MCF 10A (cell line): Measurements from ENCODE around the gene DIP2C. TPM values are rescaled to one million over a fixed set of nuclear protein-coding genes. Genes with fewer than 3 reads are reported as not detected.
"Not testable (repeated sequence)": the region's sequence is repeated elsewhere in the genome, so short reads cannot be mapped to it uniquely, and the experiment has no call there.

ENCODE experiments used
- BruUV-seq: library from RNA; stranded (reverse); fragments of 400-500 nt; replicated peaks from 2 replicates; lab custom pipeline; 2021; lab: Mats Ljungman, UMichigan
- CTCF ChIA-PET: fragments of 300-600 bp; sonication (Branson Sonifier 250); formaldehyde crosslinking; extraction: SDS; loops from one replicate; lab custom pipeline; 2021; ENCODE audit warnings: antibody characterized with exemption, inconsistent platforms; lab: Yijun Ruan, JAX
- POLR2A ChIA-PET: fragments of 300-600, 350-650 bp; sonication (Branson Sonifier 250); formaldehyde crosslinking; extraction: SDS; loops from one replicate; lab custom pipeline; 2020; ENCODE audit warnings: antibody characterized with exemption, inconsistent platforms; lab: Yijun Ruan, JAX
- DNase-seq: peaks from one replicate; pipeline ENCODE4 v3.0.0-alpha.2; 2018; ENCODE audit not compliant: unreplicated experiment
- H3K27ac Mint-ChIP-seq: one replicate; pipeline ENCODE4 v1.8.0; 2022; ENCODE audit warnings: mild to moderate bottlenecking, low read depth, mixed read lengths; ENCODE audit not compliant: unreplicated experiment
- H3K27me3 Mint-ChIP-seq: one replicate; pipeline ENCODE4 v1.8.0; 2022; ENCODE audit warnings: mixed read lengths; ENCODE audit not compliant: insufficient read depth, unreplicated experiment
- H3K36me3 Mint-ChIP-seq: one replicate; pipeline ENCODE4 v1.8.0; 2022; ENCODE audit warnings: mild to moderate bottlenecking, moderate library complexity, mixed read lengths; ENCODE audit not compliant: insufficient read depth, unreplicated experiment
- H3K4me1 Mint-ChIP-seq: one replicate; pipeline ENCODE4 v1.8.0; 2022; ENCODE audit warnings: mixed read lengths; ENCODE audit not compliant: insufficient read depth, unreplicated experiment
- H3K4me3 Mint-ChIP-seq: one replicate; pipeline ENCODE4 v1.8.0; 2022; ENCODE audit warnings: mild to moderate bottlenecking, moderate library complexity, mixed read lengths; ENCODE audit not compliant: unreplicated experiment
- H3K9me3 Mint-ChIP-seq: one replicate; pipeline ENCODE4 v1.8.0; 2022; ENCODE audit warnings: mixed read lengths; ENCODE audit not compliant: unreplicated experiment
- CTCF ChIP-seq: fragments of 200-600 bp; IDR thresholded peaks from one replicate; pipeline ENCODE4 v1.8.0; 2022; ENCODE audit warnings: antibody characterized with exemption, mild to moderate bottlenecking; ENCODE audit not compliant: unreplicated experiment
- intact Hi-C: fragments of 100-400 bp; cut with micrococcal nuclease; formaldehyde crosslinking; loops from 2 replicates; pipeline ENCODE4 v1.14.1; 2022
- total RNA-seq: library from RNA; stranded (reverse); gene quantifications from 2 replicates; pipeline ENCODE4 v1.2.3, GENCODE V29; 2022

Gene DIP2C
- total RNA-seq, 1 experiment from 2014 or later: 0.37 TPM

GRCh38 chr10:655184-655583, 34.3 kb downstream of the DIP2C start:
- intact Hi-C loops: no loop called here
- Mint-ChIP-seq H3K4me3 (no peak overlapping the region), H3K27me3 (no peaks in the 10 kb centered on the region), H3K36me3 (no peaks in the 10 kb centered on the region), H3K9me3 (no peaks in the 10 kb centered on the region), H3K27ac (no peak overlapping the region), H3K4me1 (no peaks in the 10 kb centered on the region)
- no peak for TF ChIP-seq CTCF
- no TSS peak for BruUV-seq
- no peak for DNase-seq
- POLR2A ChIA-PET: no interaction called here
- CTCF ChIA-PET: no interaction called here

GRCh38 chr10:654647-654996, 34.8 kb downstream of the DIP2C start:
- no TSS peak for BruUV-seq
- Mint-ChIP-seq H3K9me3 (no peaks in the 10 kb centered on the region), H3K4me1 (no peaks in the 10 kb centered on the region), H3K4me3 (no peak overlapping the region), H3K27ac (no peak overlapping the region), H3K36me3 (no peaks in the 10 kb centered on the region), H3K27me3 (no peaks in the 10 kb centered on the region)
- ChIA-PET CTCF (no interaction called here), POLR2A (no interaction called here)
- intact Hi-C loops: no loop called here
- TF ChIP-seq CTCF: no peak
- no peak for DNase-seq

DNA sequence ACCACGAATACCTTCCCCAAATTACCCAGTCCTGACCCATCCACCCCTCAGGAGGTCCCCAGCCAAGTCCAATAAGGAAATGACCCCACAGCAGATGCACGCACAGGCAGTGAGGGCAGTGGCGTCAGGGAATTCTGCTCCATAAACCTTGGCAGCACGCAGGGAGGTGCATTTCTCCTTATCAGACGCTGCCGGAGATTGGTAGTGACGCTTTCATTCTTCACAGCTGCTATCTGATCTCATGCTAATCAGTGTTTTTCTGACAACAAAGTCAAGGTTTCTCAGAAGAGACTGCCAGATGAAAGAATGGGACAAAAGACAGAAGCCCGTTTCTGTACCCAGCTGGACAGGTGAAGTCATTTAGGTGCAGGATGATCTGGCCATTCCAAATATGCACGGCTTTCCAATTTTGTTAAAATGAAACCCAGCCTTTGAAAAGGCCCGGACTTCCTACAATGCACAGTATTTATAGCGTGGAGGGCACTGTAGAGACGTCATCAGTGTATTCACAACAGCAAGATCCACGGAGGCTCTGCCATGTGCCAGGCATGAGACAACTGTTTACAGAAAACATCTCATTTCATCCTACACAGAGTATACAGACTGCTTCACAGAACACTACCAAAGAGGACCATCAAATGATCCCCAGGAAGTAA, 35.3 kb downstream of the DIP2C start:
- no TSS peak for BruUV-seq
- POLR2A ChIA-PET: no interaction called here
- Mint-ChIP-seq H3K4me1 (no peaks in the 10 kb centered on the region), H3K9me3 (no peaks in the 10 kb centered on the region), H3K27ac (no peak overlapping the region), H3K4me3 (no peak overlapping the region), H3K27me3 (no peaks in the 10 kb centered on the region), H3K36me3 (no peaks in the 10 kb centered on the region)
- no peak for TF ChIP-seq CTCF
- CTCF ChIA-PET: interaction anchor here (0.6 kb wide), 1 partner anchor 34 kb away, joined by 4 read pairs; no protein-coding TSS in a partner anchor
- intact Hi-C loops: no loop called here
- DNase-seq: no peak

- POLR2A ChIA-PET, H3K4me3 Mint-ChIP-seq, BruUV-seq, H3K27ac Mint-ChIP-seq, H3K36me3 Mint-ChIP-seq, intact Hi-C loops, CTCF ChIA-PET, H3K9me3 Mint-ChIP-seq, DNase-seq, H3K4me1 Mint-ChIP-seq, H3K27me3 Mint-ChIP-seq: not testable (repeated sequence)
These were observed 36.5 kb downstream of the DIP2C start for GRCh38 chr10:652832-653459.
